GM19468 (cell line): ENCODE measurements around the gene PDE9A.

Experiments used
- ATAC-seq: cut with Tn5 transposase; IDR thresholded peaks from one replicate; pipeline ENCODE4 v1.9.1; 2021; ENCODE audit warnings: mild to moderate bottlenecking, moderate library complexity, moderate number of reproducible peaks; ENCODE audit not compliant: unreplicated experiment; ENCODE audit errors: extremely low read depth

Gene PDE9A

DNA sequence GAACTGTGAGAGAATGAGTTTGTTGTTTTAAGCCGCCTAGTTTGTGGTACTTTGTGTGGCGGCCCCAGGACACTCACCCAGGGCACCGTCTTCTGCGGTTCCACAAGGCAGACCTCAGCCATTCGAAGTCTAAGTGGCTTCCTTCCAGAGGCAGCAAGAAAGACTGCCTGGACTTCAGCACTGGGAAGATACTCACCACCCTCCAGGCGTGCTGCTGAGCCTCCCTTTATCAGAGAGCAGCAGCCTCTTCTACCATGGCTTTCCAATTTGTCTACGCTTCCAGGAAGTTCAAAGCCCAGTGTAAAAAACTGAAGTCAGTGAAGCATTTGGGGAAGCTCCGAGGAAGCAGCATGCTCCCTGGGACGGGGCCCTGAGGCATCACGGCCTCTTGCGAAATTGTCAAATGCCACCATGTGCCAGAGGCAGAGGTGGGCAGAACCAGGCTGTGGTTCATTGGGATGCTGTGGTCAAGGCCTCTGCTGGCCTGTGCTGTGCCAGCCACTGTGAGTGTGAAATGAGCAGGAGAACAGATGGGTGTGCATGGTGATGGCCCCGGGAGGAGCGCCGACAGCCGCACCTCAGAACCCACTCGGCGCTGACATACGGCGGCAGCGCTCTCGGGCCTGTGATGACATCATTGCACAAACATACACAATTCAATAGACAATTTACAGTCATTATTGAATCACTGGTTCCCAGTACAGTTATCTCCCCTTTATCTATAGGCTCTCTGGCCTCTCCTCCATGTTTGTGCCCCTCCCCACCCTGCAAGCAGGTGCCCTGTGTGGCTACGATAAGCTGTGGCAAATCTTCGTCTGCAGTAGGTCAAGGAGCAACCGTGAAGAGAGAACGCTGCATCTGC is 110.4 kb downstream of the PDE9A start:
- no peak for ATAC-seq

DNA sequence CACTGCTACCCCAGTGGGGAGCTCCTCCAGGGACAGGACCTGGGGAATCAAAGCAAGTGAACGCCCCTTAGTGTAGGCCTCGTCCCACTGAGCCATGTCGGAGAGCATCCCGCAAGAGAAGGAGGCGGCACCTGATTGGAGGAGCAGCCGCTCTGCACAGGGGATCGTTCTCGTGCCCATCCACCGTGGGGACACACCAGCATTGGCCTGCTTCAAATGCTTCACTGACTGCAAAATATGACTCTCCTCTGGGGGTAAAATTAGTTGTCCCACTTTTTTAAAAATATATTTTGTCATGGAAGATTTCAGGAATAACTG is 111.0 kb downstream of the PDE9A start:
- ATAC-seq: no peak

DNA sequence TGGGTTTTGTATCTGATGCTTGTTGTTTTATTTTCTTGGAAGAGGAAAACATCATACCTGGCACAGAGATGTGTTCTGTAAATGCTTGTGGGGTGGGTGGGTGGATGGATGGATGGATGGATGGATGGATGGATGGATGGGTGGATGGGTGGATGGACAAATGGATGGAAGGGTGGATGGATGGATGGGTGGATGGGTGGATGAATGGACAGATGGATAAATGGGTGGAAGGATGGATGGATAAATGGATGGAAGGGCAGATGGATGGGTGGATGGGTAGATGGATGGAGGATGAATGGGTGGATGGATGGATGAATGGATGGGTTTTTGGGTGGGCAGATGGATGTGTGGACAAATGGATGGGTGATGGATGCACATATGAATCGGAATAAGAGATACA is 111.5 kb downstream of the PDE9A start:
- no peak for ATAC-seq

DNA sequence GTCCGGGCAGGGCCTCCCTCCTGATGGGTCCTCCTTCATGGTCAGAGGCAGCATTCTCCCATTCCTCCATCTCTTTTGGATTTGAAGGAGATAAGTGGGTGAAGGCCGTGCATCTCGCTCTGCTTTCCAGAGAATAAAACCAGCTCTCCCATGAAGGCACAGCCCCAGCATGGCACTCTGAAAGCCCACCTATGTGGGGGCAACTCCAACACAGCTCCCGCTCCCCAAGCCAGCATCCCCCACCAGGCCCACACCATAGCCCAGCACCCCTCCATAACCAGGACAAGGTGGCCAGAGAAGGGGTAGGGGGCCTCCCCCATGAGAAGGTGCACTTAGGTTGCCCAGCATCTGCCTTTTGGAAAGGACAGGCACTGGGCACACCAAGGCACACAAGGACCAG is 112.2 kb downstream of the PDE9A start:
- no peak for ATAC-seq

DNA sequence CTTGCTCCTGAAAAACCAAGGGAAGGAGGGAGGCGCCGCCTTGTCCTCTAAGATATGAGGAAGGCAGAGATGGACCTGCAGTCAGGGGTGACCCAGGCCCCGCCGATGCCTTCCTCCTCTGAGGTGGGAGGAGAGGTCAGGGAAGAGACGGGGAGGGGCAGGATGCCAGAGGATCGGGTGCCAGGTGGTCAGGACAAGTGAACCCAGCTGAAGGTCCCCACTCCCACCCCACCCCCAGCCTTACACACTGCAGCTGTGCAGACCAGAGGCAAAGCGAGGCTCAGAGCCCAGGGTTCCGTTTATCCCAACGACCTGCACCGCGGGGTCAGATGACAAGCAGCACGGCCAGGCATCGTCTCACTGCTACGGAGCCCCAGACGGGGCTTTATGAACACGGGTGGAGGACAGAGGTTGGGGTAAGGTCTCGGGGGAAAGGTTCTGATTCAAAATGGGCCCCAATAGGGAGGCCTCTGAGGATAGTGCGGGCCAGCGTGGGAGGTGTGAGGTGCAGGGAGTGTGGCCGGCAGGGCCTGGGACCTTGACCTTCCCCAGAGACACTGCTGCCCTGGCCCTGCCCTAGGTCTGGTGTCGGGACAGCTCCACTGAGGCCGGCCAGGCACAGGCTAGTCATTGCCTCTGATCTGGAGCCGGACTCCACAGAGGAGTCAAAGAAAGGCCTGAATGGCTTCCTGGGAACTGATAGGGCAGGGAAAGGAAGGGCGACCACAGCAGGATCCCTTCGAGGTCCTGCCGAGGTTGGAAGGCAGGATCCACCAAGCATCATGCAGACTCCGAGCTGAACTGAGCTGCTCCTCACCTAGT is 113.5 kb downstream of the PDE9A start:
- no peak for ATAC-seq

DNA sequence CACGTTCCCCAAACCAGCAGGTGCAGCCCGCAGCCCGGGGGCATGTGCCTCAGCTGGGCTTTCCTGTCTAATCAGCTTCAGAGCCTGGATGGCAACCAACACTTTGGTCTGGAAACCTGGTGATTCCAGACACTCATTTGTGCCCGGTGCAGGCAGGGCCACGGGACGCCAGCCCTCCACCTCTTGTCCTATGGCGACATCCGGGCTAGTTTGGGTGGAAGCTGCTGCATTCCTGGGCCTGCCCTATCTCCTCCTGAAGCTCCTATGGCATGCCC is 114.1 kb downstream of the PDE9A start:
- no peak for ATAC-seq

DNA sequence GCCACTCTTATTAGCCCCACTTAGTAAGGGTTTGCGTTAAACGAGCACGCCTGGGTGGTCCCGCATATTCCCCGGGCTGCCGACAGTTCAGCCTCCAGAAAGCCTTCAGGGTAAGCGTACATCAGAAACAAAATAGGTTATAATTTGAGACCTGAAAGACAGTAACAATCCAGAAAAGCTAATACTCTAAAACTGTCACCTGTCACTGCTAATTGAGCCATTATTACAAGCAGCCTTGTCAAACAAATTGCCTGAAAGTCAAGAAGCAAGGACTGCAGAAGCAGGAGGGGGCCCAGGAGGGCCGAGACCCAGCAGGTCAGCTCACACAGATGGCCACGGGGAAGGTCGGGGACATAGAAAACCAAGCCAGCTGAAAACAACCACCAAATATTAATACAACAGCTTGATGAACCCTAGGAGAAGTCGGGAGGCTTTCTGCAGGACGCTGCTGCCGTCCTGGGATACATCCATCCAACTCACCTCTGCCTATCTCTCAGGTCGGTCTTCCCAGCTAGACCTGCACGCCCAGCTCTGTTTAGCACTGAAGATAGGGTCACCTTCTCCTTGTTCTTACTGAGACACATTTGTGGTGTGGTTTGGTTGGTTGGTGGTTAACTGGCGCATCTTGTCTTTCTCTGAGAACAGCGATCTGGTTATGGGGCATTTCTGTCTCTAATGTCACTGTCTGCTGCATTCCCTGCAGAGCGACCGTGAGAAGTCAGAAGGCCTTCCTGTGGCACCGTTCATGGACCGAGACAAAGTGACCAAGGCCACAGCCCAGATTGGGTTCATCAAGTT is 115.1 kb downstream of the PDE9A start:
- no peak for ATAC-seq

DNA sequence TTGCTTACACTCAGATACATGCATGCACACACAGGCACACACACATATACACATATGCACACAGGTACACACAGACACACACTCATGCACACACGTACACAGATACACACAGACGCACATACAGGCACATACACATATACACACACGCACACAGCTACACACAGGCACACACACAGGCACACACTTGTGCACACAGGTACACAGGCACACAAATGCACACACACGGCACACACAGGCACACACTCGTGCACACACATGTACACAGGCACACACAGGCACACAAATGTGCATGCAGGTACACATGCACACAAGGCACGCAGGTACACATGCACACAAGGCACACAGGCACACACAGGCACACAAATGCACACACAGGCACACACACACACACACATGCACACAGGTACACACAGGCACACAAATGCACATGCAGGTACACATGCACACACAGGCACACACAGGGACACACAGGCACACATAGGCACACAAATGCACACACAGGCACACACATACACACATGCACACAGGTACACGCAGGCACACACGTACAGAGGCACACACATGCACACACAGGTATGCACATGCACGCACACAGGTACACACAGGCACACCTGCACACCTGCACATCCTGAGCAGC is 115.9 kb downstream of the PDE9A start:
- ATAC-seq: no peak

DNA sequence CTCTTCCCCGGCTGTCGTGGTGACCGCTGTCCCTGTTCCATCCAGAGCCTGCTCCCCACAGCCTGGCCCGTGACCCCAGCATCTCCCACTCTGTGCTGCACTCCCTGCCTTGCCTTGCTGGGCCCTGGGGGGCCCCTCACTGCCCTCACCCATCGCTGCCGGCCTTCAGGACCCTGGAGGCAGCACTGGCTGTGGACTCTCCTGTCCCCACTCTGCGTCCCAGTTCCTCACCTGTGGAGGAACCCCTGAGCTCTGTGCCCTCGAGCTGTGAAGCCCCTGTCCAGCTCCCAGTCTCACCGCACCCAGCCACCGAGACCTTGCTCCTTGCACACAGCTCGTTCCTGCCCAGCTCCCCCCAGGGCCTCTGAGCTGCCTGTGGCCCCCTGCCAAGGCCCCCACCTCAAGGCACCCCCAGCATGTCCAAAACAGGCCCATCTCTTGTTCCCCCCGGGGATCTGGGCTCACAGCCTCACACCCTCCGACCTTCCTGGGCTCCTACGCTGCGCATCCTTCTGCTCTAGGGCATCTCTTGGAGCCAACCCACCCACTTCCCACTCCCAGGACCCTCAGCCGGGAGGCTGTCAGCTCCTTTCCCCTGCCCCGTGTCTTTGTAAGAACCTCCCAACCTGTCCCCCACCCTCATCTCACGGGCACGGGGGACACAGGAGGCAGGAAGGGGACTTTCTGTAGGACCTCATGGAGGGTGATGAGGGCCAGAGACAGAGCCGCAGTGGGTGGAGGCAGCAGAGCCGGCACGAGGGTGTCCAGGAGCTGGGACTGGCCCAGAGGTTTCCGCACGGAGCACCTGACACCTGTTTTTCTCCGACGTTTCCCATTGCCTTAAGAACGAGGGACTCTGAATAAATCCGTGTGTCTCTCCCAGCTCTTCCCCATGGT is 116.6 kb downstream of the PDE9A start:
- no peak for ATAC-seq

DNA sequence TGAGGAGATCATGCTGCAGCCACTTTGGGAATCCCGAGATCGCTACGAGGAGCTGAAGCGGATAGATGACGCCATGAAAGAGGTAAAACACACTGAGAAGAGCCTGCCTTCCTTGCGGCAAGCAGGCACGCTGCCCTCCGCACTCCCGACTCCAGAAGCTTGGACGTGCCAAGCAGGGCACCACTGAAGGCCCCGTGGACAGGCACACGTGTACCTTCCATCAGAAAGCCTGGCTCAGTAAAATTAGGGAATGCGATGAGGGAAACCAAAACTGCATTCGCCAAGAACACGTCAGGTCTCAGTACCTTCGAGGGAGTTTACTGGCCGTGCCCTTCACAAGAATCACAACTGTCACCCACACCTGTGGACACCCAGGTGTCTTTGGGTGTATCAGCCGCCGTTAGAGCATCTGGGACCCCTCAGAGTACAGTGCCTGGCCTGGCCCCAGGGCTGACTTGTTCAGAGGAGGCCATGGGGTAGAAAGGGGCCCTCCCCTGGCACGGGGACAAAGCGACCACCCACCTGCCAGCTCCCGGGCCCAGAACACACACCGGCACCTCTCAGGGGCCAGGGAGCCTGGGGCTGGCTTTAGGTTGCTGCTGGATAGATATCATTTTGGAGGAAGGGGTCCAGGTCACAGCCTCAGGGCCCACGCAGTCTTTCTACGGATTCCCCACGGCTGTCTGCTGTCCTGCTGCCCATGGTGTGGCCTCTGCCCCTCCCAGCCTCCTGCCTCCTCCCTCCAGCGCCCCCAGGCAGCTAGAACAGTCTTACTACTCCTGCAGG is 117.5 kb downstream of the PDE9A start:
- ATAC-seq: no peak

DNA sequence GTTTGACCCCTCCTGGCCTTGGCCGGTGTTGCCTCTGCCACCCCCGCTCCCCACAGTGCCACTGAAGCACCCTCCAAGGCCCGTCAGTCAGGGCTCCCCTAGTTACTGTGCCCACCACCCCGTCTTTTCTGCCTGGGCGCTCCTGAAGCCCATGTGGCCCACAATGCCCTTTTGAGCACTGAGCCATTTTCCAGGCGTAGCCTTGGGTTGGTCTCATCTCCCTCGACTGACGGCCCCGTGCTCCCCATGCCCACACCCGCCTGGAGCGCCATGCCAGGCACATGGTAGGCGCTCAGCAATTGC is 118.0 kb downstream of the PDE9A start:
- no peak for ATAC-seq

DNA sequence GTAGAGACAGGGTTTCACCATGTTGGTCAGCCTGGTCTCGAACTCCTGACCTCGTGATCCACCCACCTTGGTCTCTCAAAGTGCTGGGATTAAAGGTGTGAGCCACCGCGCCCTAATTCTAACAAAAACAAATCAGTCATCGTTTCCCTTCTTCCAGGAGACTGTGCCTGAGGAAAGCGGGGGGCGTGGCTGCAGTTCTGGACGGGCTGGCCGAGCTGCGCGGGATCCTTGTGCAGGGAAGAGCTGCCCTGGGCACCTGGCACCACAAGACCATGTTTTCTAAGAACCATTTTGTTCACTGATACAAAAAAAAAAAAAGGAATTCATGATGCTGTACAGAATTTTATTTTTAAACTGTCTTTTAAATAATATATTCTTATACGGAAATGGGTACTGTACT is 121.7 kb downstream of the PDE9A start:
- ATAC-seq: no peak

DNA sequence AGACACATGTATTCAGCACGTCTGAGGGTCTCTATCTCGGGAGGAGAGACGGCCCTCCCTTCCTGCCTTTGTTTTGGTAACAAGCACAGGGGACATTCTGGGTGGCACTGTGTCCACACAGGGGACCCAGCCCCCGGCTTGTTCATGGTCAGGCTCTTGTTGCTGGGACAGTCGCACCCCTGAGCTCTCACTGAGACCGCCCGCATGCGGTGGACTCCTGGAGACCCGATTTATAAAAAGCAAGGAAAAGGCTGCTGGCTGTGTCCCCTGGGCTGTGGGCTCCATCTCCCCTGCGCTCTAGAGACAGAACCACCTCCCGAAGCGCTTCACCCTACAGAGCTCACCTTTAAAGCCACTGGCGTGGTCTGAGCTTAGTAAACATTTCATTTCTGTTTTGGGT is 122.5 kb downstream of the PDE9A start:
- no peak for ATAC-seq

DNA sequence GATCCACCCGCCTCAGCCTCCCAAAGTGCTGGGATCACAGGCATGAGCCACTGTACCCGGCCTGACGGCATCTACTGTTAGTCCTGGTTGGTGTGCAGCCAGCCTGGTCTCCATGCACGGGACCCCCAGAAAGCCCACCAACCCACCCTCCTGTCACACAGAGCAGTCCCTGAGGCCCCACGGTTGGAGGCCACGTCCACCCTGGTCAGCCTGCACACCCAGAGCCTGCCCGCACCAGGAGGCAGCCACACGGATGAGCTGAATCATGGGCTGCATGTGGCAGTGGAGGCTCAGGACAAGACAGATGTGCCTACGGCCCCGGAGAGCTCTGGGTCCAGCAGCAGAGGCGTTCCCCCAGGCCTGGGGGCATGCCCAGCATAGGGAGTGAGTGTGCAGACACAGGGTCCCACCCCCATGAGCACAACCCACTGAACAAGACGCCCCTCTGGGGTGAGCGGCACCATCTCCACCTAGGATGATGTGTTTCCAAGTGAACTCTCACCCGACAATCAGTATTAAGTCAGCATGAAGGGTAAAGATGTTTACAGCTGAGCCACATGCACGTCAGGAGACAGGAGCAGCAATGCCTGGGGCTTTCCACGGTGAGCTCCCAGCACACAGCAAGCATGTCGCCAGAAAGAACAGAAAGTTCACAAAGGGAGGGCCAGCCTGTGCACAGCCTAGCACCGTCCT is 123.8 kb downstream of the PDE9A start:
- ATAC-seq: no peak

DNA sequence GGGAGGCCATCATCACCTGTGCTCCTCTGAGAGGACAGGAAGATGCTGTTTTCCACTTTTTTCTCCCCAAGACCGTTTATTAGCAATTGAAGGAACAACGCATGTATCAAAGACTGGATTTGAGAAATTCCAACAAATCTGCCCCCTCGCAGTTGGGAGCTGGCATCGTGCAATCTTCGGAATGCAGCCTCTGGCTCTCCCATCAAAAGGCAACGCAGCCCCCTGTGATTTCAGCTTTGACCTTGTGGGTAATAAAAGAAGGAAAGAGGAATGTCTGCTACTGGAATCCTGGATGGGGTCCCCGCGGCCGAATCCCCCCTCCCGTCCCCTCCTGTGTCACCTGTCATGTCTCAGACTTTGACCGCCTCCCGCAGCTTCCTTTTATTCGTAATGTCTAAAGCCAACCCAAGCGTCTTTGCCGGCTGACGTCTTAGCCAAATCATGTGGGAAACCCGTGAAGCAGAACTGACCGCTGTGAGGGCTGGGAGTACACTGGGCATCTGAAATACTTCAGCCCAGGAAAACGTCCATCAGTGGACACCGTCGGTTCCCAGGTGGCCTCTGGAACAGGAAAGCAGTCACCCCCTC is 124.4 kb downstream of the PDE9A start:
- no peak for ATAC-seq

DNA sequence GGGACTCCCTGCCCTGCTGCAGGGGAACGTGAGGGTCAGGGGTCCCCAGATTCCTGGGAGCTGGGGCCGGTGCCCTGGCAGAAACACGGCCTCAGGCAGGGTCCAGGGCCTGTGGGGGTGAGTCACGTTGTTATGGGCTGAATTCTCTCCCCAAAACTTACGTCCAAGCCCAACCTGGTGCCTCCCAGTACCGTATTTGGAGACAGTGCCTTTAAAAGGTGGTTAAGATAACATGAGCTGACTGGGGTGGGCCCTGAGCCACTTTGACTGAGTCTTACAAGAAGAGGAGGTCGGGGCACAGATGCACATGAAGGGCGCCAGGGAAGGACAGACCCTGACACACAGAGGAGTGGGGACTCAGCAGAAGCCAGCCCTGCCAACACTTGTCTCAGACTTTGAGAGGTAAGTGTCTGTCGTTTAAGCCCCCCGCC is 126.0 kb downstream of the PDE9A start:
- ATAC-seq: no peak

DNA sequence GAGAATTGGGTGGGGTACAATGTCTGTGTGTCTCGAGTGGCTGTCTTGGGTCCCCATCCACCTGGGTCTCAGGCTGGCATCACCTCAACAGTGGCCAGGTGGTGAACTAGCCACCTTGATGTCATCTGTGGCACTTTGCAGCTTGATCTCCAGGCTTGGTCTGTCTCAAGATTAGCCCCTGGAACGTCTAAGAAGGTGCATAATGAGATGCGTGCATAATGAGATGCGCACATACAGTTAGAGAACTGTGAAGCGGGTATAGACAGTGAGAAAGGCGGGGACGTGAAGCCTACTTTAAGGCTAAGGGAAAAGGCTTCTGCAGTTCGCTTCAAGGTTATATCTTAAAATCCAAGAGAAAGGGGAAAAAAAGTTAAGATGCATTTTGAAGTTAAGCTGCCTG is 127.2 kb downstream of the PDE9A start:
- no peak for ATAC-seq
